Nephron progenitor cell (in vitro differentiated cells): ENCODE results near the gene NPAS3.

Source experiments
- DNase-seq: peaks from one replicate; pipeline ENCODE4 v3.0.0; 2021
- H3K27ac Mint-ChIP-seq: 2 replicates; pipeline ENCODE4 v1.8.0; 2021; ENCODE audit warnings: mild to moderate bottlenecking, moderate library complexity, mixed read lengths
- H3K27me3 Mint-ChIP-seq: 2 replicates; pipeline ENCODE4 v1.8.0; 2021; ENCODE audit warnings: mild to moderate bottlenecking, low read depth, mixed read lengths; ENCODE audit not compliant: poor library complexity
- H3K36me3 Mint-ChIP-seq: 2 replicates; pipeline ENCODE4 v1.8.0; 2021; ENCODE audit warnings: low read depth, mixed read lengths
- H3K4me1 Mint-ChIP-seq: 2 replicates; pipeline ENCODE4 v1.8.0; 2021; ENCODE audit warnings: mixed read lengths
- H3K4me3 Mint-ChIP-seq: 2 replicates; pipeline ENCODE4 v1.8.0; 2021; ENCODE audit warnings: mild to moderate bottlenecking, moderate library complexity, mixed read lengths
- H3K9me3 Mint-ChIP-seq: 2 replicates; pipeline ENCODE4 v1.8.0; 2021; ENCODE audit warnings: mild to moderate bottlenecking, moderate library complexity, mixed read lengths
- TF ChIP-seq, protein P1 (sequence below): fragments of 200-600 bp; sonication (generic); IDR thresholded peaks from 2 replicates; pipeline ENCODE4 v1.5.0; 2021; ENCODE audit warnings: antibody characterized with exemption

NPAS3 gene

DNA sequence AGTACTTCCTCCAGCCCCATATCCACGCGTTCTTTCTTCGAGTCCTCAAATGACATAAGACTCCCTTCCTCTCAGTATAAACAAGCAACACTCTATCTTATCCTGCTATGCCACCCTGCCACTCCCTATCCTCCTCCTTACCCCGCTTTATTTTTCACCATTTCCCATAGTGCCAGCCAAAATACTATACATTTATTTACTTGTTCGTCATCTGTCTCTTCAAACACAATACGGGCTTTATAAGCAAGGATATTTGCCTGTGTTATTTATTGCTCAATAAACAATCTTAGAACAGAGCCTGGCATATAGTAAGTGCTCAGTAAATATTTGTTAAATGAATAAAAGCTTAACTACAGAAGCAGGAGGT lies 567.3 kb downstream of the NPAS3 start:
- Mint-ChIP-seq H3K36me3 (peaks cover 4% of the 10 kb centered on the region), H3K4me3 (no peak overlapping the region), H3K4me1 (peaks cover 68% of the 10 kb centered on the region), H3K27me3 (peaks cover 5% of the 10 kb centered on the region), H3K27ac (no peak overlapping the region), H3K9me3 (peaks cover 5% of the 10 kb centered on the region)
- TF ChIP-seq, protein P1, sequence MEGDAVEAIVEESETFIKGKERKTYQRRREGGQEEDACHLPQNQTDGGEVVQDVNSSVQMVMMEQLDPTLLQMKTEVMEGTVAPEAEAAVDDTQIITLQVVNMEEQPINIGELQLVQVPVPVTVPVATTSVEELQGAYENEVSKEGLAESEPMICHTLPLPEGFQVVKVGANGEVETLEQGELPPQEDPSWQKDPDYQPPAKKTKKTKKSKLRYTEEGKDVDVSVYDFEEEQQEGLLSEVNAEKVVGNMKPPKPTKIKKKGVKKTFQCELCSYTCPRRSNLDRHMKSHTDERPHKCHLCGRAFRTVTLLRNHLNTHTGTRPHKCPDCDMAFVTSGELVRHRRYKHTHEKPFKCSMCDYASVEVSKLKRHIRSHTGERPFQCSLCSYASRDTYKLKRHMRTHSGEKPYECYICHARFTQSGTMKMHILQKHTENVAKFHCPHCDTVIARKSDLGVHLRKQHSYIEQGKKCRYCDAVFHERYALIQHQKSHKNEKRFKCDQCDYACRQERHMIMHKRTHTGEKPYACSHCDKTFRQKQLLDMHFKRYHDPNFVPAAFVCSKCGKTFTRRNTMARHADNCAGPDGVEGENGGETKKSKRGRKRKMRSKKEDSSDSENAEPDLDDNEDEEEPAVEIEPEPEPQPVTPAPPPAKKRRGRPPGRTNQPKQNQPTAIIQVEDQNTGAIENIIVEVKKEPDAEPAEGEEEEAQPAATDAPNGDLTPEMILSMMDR: no peak
- no peak for DNase-seq

DNA sequence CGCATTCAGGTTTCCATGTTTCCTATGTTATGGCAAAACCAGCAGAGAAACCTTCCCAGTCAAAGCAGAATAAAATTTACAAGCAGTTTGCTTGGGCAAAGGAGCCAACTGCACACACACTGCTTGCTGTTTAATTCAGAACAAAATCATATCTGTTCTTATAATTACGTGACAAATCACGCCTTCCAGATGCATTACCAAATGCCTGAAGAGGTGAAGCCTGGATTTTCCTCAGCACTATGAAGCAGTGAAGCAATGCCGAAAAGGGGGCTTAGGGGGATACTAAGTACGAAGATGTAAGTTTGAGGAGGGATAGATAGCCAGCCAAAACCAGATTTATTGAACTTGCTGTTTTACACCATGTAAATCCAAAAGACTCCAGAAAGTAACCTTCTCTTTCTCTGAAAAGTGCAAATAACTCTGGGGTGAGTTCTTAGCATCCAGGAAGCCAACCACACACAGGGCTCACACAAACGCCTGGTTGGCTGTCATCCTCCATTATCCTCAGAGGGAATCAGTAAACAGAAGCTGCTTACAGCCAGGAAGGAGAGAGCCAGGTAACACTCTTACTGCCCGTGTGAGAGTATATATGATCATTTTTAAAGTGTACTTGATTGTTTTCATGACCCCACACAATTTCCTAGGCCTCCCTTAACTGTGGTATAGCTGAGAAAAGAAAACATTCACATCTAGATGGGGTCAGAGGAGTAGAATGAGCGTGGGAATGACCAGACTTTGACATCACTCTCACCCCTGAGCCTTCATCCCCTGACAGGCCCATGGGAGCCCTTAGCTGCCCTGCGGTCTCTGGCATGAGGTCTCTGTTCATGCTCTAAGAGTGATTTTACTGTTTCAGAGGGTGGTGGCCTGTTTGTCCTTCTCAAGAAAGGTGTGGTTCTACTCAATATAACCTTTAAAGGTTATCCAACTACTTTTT lies 569.7 kb downstream of the NPAS3 start:
- H3K9me3 Mint-ChIP-seq: peaks cover 5% of the 10 kb centered on the region
- peaks cover 4% of the 10 kb centered on the region for H3K36me3 Mint-ChIP-seq
- TF ChIP-seq, protein P1: no peak
- H3K27me3 Mint-ChIP-seq: peaks cover 5% of the 10 kb centered on the region
- DNase-seq: peak; percentile 13
- no peak overlapping the region for H3K4me3 Mint-ChIP-seq
- peak overlapping the region; percentile 94 for H3K27ac Mint-ChIP-seq
- H3K4me1 Mint-ChIP-seq: peaks cover 72% of the 10 kb centered on the region

- Mint-ChIP-seq H3K27me3 (peaks cover 5% of the 10 kb centered on the region), H3K4me3 (no peak overlapping the region), H3K4me1 (peaks cover 72% of the 10 kb centered on the region), H3K36me3 (peaks cover 4% of the 10 kb centered on the region), H3K27ac (peak overlapping the region; percentile 90), H3K9me3 (peaks cover 5% of the 10 kb centered on the region)
- DNase-seq: no peak
- TF ChIP-seq, protein P1: no peak
Observed at GRCh38 chr14:33509454-33509853, 570.8 kb downstream of the NPAS3 start.

GRCh38 chr14:33510063-33510481 lies 571.4 kb downstream of the NPAS3 start:
- H3K27ac Mint-ChIP-seq: peak overlapping the region; percentile 90
- peaks cover 72% of the 10 kb centered on the region for H3K4me1 Mint-ChIP-seq
- peaks cover 5% of the 10 kb centered on the region for H3K9me3 Mint-ChIP-seq
- H3K36me3 Mint-ChIP-seq: peaks cover 4% of the 10 kb centered on the region
- peak; percentile 10 for DNase-seq
- TF ChIP-seq, protein P1: no peak
- H3K27me3 Mint-ChIP-seq: peaks cover 5% of the 10 kb centered on the region
- peak overlapping the region; percentile 50 for H3K4me3 Mint-ChIP-seq

DNA sequence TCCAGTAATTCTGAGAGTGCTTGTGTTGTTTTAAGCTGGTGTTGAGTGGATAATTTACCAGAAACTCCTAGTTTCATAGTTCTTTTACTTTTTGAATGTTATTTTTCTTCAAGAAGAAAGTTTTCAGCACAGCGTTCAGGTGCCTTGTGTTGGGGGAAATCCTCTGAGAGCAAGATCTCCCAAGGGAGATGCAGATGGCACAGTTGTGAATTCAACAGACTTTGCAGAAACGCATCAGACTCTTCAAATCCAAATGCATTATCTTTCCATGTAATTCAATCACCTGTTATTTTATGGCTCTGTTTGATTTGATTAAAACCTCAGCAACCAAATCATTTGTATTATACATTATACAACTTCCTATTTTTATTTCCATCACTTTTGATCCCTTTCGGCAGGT lies 572.3 kb downstream of the NPAS3 start:
- peaks cover 74% of the 10 kb centered on the region for H3K4me1 Mint-ChIP-seq
- H3K9me3 Mint-ChIP-seq: peaks cover under 1% of the 10 kb centered on the region
- peaks cover 3% of the 10 kb centered on the region for H3K27me3 Mint-ChIP-seq

More for the DNA sequence above, 572.3 kb downstream of the NPAS3 start:
- Mint-ChIP-seq H3K4me3 (no peak overlapping the region), H3K36me3 (peaks cover 4% of the 10 kb centered on the region), H3K27ac (peak overlapping the region; percentile 90)
- DNase-seq: no peak
- TF ChIP-seq, protein P1: no peak
